ENCODE results near the gene POTEH. TPM values are rescaled to one million over a fixed set of nuclear protein-coding genes. Genes with fewer than 3 reads are reported as not detected.
"Not testable (repeated sequence)": the region's sequence is repeated elsewhere in the genome, so short reads cannot be mapped to it uniquely, and the experiment has no call there.

The POTEH gene
- total RNA-seq, 1 experiment from 2014 or later, result not detected

DNA sequence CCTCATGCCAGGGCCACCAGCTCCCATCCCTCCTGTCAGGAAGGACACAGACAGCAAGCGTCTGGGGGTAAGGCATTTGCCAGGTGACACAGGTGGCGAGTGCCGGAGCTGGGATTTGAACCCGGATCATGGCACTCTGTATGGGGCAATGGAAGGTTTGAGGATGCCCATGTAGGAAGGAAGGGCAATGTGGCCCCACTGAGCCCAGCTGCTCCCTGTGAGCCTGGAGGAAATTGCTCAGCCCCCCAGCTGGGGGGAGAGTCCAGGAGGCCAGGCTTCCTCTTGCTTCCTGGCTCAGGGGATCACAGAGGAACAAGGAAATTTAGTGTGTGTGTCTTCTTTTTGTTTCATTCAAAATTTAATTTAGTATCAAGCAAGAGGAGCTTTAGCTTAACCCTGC, 2.1 kb upstream of the POTEH start:
- CTCF ChIA-PET, result not testable (repeated sequence)

DNA sequence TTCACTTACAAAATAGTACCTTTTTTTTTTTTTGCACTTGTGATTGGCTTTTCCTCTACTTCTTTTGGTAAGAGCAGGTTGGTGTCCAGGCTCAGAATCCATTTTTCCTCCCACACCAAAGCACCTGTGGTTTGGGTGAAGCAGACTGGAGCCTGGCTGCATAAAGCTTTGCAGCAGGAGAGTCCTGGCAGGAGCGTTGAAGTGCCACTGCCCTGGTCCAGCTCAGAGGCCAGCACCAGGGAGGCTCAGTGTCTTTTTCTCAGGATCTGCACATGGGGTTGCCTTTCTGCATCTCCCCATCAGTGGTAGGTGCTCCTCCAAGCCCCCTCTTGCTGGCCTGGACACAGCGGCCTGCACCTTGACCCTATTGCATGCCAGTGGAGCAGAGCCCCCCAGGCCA, 1.7 kb upstream of the POTEH start:
- CTCF ChIA-PET, result not testable (repeated sequence)

More for the DNA sequence above, 2.1 kb upstream of the POTEH start:
- H3K9me3 ChIP-seq; intact Hi-C loops (cut with micrococcal nuclease; ENCODE audit: unreplicated experiment); H3K4me1 Mint-ChIP-seq (ENCODE audit: low read depth, unreplicated experiment); H3K4me3 Mint-ChIP-seq (ENCODE audit: unreplicated experiment); BruUV-seq (replicated peaks); H3K27me3 Mint-ChIP-seq (ENCODE audit: insufficient read depth, unreplicated experiment); H3K36me3 Mint-ChIP-seq (ENCODE audit: insufficient read depth, unreplicated experiment); H3K36me3 ChIP-seq (ENCODE audit: control insufficient read depth, insufficient read depth, low read length); H3K27me3 ChIP-seq (replicated peaks; ENCODE audit: control insufficient read depth, insufficient read depth, low read length); H3K4me1 ChIP-seq; H3K27ac Mint-ChIP-seq (ENCODE audit: unreplicated experiment); DNase-seq; H3K9me3 Mint-ChIP-seq (ENCODE audit: unreplicated experiment); H3K4me3 ChIP-seq (ENCODE audit: low read depth, low read length); POLR2A ChIA-PET: not testable (repeated sequence)

DNA sequence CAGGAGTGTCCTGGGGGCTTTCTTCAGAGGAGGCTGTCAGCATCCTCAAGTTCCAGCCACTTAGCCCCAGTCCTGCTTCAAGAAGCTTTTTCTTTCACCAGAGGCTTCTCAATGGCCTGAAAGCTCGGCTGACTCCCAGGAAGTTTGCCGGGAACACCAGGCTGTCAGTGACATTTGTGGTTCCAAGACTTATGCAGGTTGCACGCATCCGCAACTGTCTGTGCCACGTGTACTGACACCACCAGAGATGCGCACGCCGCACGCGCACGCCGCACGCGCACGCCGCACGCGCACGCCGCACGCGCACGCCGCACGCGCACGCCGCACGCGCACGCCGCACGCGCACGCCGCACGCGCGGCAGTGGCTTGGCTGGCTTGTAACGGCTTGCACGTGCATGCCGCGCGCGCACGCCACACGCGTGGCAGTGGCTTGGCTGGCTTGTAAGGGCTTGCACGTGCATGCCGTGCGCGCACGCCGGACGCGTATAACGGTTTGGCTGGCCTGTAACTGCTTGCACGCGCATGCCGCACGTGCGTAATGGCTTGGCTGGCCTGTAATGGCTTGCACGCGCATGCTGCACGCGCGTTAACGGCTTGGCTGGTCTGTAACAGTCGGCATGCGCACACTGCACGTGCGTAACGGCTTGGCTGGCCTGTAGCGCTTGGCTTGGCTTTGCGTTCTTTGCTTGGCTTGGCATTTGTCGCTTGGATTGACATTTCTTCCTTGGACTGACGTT, 646 bp upstream of the POTEH start:
- H3K9me3 ChIP-seq; DNase-seq; CTCF ChIA-PET; H3K4me3 ChIP-seq (ENCODE audit: low read depth, low read length); H3K36me3 ChIP-seq (ENCODE audit: control insufficient read depth, insufficient read depth, low read length); H3K36me3 Mint-ChIP-seq (ENCODE audit: insufficient read depth, unreplicated experiment); BruUV-seq (replicated peaks); intact Hi-C loops (cut with micrococcal nuclease; ENCODE audit: unreplicated experiment); H3K4me1 Mint-ChIP-seq (ENCODE audit: low read depth, unreplicated experiment); H3K27me3 Mint-ChIP-seq (ENCODE audit: insufficient read depth, unreplicated experiment); H3K27me3 ChIP-seq (replicated peaks; ENCODE audit: control insufficient read depth, insufficient read depth, low read length); POLR2A ChIA-PET; H3K9me3 Mint-ChIP-seq (ENCODE audit: unreplicated experiment); H3K4me3 Mint-ChIP-seq (ENCODE audit: unreplicated experiment); H3K27ac Mint-ChIP-seq (ENCODE audit: unreplicated experiment); H3K4me1 ChIP-seq: not testable (repeated sequence)

More for the DNA sequence above, 1.7 kb upstream of the POTEH start:
- POLR2A ChIA-PET; H3K9me3 Mint-ChIP-seq (ENCODE audit: unreplicated experiment); H3K27me3 ChIP-seq (replicated peaks; ENCODE audit: control insufficient read depth, insufficient read depth, low read length); DNase-seq; H3K4me3 ChIP-seq (ENCODE audit: low read depth, low read length); H3K36me3 Mint-ChIP-seq (ENCODE audit: insufficient read depth, unreplicated experiment); H3K27me3 Mint-ChIP-seq (ENCODE audit: insufficient read depth, unreplicated experiment); H3K36me3 ChIP-seq (ENCODE audit: control insufficient read depth, insufficient read depth, low read length); H3K9me3 ChIP-seq; H3K4me3 Mint-ChIP-seq (ENCODE audit: unreplicated experiment); intact Hi-C loops (cut with micrococcal nuclease; ENCODE audit: unreplicated experiment); H3K27ac Mint-ChIP-seq (ENCODE audit: unreplicated experiment); BruUV-seq (replicated peaks); H3K4me1 ChIP-seq; H3K4me1 Mint-ChIP-seq (ENCODE audit: low read depth, unreplicated experiment): not testable (repeated sequence)

DNA sequence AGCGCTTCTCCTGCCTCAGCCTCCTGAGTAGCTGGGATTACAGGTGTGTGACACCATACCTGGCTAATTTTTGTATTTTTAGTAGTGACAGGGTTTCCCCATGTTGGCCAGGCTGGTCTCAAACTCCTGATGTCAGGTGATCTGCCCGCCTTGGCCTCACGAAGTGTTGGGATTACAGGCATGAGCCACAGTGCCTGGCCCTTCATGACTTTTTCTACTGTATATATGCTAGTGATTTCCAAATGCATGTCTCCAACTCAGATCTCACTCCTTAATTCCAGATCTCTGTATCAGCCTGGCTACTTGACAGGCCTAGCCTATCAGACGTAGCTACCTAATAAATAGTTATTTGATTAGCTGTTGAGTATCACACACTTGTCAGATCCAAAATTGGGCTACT, 23.8 kb downstream of the POTEH start:
- H3K4me3 Mint-ChIP-seq (ENCODE audit: unreplicated experiment); H3K36me3 ChIP-seq (ENCODE audit: control insufficient read depth, insufficient read depth, low read length); BruUV-seq (replicated peaks); DNase-seq; H3K4me1 Mint-ChIP-seq (ENCODE audit: low read depth, unreplicated experiment); H3K27me3 ChIP-seq (replicated peaks; ENCODE audit: control insufficient read depth, insufficient read depth, low read length); CTCF ChIA-PET; H3K4me3 ChIP-seq (ENCODE audit: low read depth, low read length); H3K27me3 Mint-ChIP-seq (ENCODE audit: insufficient read depth, unreplicated experiment); POLR2A ChIA-PET; H3K4me1 ChIP-seq; H3K9me3 ChIP-seq; H3K27ac Mint-ChIP-seq (ENCODE audit: unreplicated experiment); H3K36me3 Mint-ChIP-seq (ENCODE audit: insufficient read depth, unreplicated experiment); intact Hi-C loops (cut with micrococcal nuclease; ENCODE audit: unreplicated experiment); H3K9me3 Mint-ChIP-seq (ENCODE audit: unreplicated experiment): not testable (repeated sequence)

DNA sequence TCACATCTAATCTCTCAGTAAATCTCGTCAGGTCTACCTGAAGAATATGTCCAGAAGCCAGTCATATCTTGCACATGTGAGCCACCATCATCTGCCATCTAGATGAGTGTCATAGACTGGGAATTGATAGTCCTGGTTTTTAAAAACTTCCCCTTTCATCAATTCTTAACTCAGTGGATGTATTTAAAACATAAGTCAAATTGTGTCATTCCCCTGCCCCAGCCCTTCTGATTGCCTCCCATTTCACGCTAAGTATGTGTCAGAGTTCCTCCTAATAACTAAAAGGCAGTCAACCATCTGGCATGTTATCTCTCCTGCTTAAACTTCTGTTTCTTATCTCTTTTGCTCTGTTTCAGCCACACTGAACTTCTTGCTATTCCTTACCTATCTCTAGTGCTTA, 24.3 kb downstream of the POTEH start:
- POLR2A ChIA-PET; CTCF ChIA-PET; H3K9me3 Mint-ChIP-seq (ENCODE audit: unreplicated experiment): not testable (repeated sequence)

DNA sequence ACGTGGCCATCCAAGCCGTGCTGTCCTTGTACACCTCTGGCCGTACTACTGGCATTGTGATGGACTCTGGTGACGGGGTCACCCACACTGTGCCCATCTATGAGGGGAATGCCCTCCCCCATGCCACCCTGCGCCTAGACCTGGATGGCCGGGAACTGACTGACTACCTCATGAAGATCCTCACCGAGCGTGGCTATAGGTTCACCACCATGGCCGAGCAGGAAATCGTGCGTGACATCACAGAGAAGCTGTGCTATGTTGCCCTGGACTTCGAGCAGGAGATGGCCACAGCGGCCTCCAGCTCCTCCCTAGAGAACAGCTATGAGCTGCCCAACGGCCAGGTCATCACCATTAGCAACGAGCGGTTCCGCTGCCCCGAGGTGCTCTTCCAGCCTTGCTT, 32.1 kb downstream of the POTEH start:
- H3K4me3 ChIP-seq (ENCODE audit: low read depth, low read length); BruUV-seq (replicated peaks); H3K27me3 Mint-ChIP-seq (ENCODE audit: insufficient read depth, unreplicated experiment); DNase-seq; H3K27ac Mint-ChIP-seq (ENCODE audit: unreplicated experiment); H3K4me3 Mint-ChIP-seq (ENCODE audit: unreplicated experiment); H3K4me1 Mint-ChIP-seq (ENCODE audit: low read depth, unreplicated experiment); H3K36me3 ChIP-seq (ENCODE audit: control insufficient read depth, insufficient read depth, low read length); H3K27me3 ChIP-seq (replicated peaks; ENCODE audit: control insufficient read depth, insufficient read depth, low read length); intact Hi-C loops (cut with micrococcal nuclease; ENCODE audit: unreplicated experiment); H3K9me3 ChIP-seq; H3K9me3 Mint-ChIP-seq (ENCODE audit: unreplicated experiment); POLR2A ChIA-PET; H3K36me3 Mint-ChIP-seq (ENCODE audit: insufficient read depth, unreplicated experiment); CTCF ChIA-PET; H3K4me1 ChIP-seq: not testable (repeated sequence)

More for the DNA sequence above, 24.3 kb downstream of the POTEH start:
- H3K4me3 Mint-ChIP-seq (ENCODE audit: unreplicated experiment); H3K4me1 ChIP-seq; H3K9me3 ChIP-seq; DNase-seq; H3K4me3 ChIP-seq (ENCODE audit: low read depth, low read length); H3K27me3 Mint-ChIP-seq (ENCODE audit: insufficient read depth, unreplicated experiment); H3K27ac Mint-ChIP-seq (ENCODE audit: unreplicated experiment); H3K4me1 Mint-ChIP-seq (ENCODE audit: low read depth, unreplicated experiment); H3K27me3 ChIP-seq (replicated peaks; ENCODE audit: control insufficient read depth, insufficient read depth, low read length); intact Hi-C loops (cut with micrococcal nuclease; ENCODE audit: unreplicated experiment); H3K36me3 Mint-ChIP-seq (ENCODE audit: insufficient read depth, unreplicated experiment); H3K36me3 ChIP-seq (ENCODE audit: control insufficient read depth, insufficient read depth, low read length); BruUV-seq (replicated peaks): not testable (repeated sequence)

DNA sequence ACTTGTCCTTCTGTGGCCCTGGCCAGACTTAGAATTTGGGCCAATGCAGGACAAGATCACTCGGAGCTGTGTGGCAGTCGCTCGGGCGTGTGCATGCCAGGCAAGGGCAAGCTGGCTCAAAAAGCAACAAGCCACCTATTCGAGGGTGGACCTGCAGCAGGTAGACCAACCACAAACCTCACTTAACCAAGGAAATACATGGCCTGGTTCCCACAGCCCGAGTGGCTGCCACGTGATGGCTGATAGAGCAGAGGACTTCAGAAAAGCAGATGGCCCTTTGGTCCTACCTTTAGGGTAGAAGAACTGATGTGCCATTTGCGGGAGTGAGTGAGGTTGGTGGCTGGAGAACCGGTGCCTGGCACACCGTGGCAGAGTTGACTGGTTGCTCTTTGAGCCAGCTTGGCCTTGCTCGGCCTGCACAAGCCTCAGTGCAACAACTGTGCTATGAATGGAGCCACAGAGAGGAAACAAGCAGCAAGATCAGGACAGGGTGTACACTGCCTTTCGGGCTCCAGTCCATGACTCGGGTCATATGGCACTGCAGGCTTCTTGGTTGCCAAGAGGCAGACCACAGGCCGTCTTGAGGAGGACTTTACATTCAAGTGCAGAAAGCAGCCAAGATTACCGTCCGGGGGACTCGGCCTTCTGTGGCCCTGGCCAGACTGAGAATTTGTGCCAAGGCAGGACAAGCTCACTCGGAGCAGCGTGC, 39.5 kb downstream of the POTEH start:
- H3K4me1 ChIP-seq; H3K9me3 ChIP-seq; H3K4me3 Mint-ChIP-seq (ENCODE audit: unreplicated experiment); H3K36me3 Mint-ChIP-seq (ENCODE audit: insufficient read depth, unreplicated experiment); H3K4me3 ChIP-seq (ENCODE audit: low read depth, low read length); CTCF ChIA-PET; H3K27me3 Mint-ChIP-seq (ENCODE audit: insufficient read depth, unreplicated experiment); H3K27me3 ChIP-seq (replicated peaks; ENCODE audit: control insufficient read depth, insufficient read depth, low read length); H3K9me3 Mint-ChIP-seq (ENCODE audit: unreplicated experiment); H3K4me1 Mint-ChIP-seq (ENCODE audit: low read depth, unreplicated experiment); H3K27ac Mint-ChIP-seq (ENCODE audit: unreplicated experiment); BruUV-seq (replicated peaks); DNase-seq; POLR2A ChIA-PET; H3K36me3 ChIP-seq (ENCODE audit: control insufficient read depth, insufficient read depth, low read length); intact Hi-C loops (cut with micrococcal nuclease; ENCODE audit: unreplicated experiment): not testable (repeated sequence)

Measured in Caco-2 (cell line).